ENCODE measurements around the gene OGFOD3.

OGFOD3 gene

GRCh38 chr17:82450357-82451106 lies 32.1 kb upstream of the OGFOD3 start, which contains the start of gene CYBC1:
Gene CYBC1, minus strand, starts transcription at chr17:82450752. Its CDS starts 1,498 bp downstream, at chr17:82449254.
- peak; percentile 74 for ATAC-seq (ENCODE audit: insufficient read depth, low read depth)
- H3K9me3 ChIP-seq (ENCODE audit: insufficient read depth, low read length, severe bottlenecking), result peaks cover 2% of the 10 kb centered on the region
- peak; percentile 94 for DNase-seq
- TF ChIP-seq CTCF (IDR thresholded peaks at IDR 0.05; ENCODE audit: borderline replicate concordance, extremely low read depth, low read length, poor library complexity, severe bottlenecking) (no peak), EZH2 (IDR thresholded peaks at IDR 0.05; ENCODE audit: borderline replicate concordance, low read depth, low read length, severe bottlenecking) (no peak)
- H3K4me2 ChIP-seq (ENCODE audit: insufficient read depth, low read length), result peak within 1 kb of the TSS; percentile 77
- peaks cover 35% of the 10 kb centered on the region for H3K4me1 ChIP-seq (ENCODE audit: insufficient read depth, low read length)
- H3K27ac ChIP-seq (ENCODE audit: low read length), result peak within 1 kb of the TSS; percentile 96
- H3K36me3 ChIP-seq (ENCODE audit: insufficient read depth, low read length), result peaks cover 21% of the 10 kb centered on the region
- H2AFZ ChIP-seq (ENCODE audit: low read depth, low read length), result peak within 1 kb of the TSS; percentile 77
- peak within 1 kb of the TSS; percentile 63 to 75 for H3K4me3 ChIP-seq (ENCODE audit: low read depth in 1 of 2, low read length in 2 of 2)
- H3K9ac ChIP-seq (ENCODE audit: low read depth, low read length), result peak within 1 kb of the TSS; percentile 96
- peaks cover 52% of the 10 kb centered on the region for H3K79me2 ChIP-seq (ENCODE audit: insufficient read depth, low read length)
- peaks cover 22% of the 10 kb centered on the region for H4K20me1 ChIP-seq (ENCODE audit: insufficient read depth, low read length)
- H3K27me3 ChIP-seq (ENCODE audit: insufficient read depth, low read length, poor library complexity), result no peaks in the 10 kb centered on the region

GRCh38 chr17:82449883-82450356 lies 31.5 kb upstream of the OGFOD3 start:
- Histone ChIP-seq H3K4me1 (ENCODE audit: insufficient read depth, low read length) (peaks cover 35% of the 10 kb centered on the region), H3K79me2 (ENCODE audit: insufficient read depth, low read length) (peaks cover 52% of the 10 kb centered on the region), H4K20me1 (ENCODE audit: insufficient read depth, low read length) (peaks cover 23% of the 10 kb centered on the region), H3K9ac (ENCODE audit: low read depth, low read length) (peak overlapping the region; percentile 96), H2AFZ (ENCODE audit: low read depth, low read length) (peak overlapping the region; percentile 66), H3K4me2 (ENCODE audit: insufficient read depth, low read length) (peak overlapping the region; percentile 77), H3K9me3 (ENCODE audit: insufficient read depth, low read length, severe bottlenecking) (peaks cover 2% of the 10 kb centered on the region), H3K27me3 (ENCODE audit: insufficient read depth, low read length, poor library complexity) (no peaks in the 10 kb centered on the region), H3K36me3 (ENCODE audit: insufficient read depth, low read length) (peaks cover 27% of the 10 kb centered on the region), H3K27ac (ENCODE audit: low read length) (peak overlapping the region; percentile 94), H3K4me3 (ENCODE audit: low read depth in 1 of 2, low read length in 2 of 2) (peak overlapping the region; percentile 63 to 75)
- TF ChIP-seq CTCF (IDR thresholded peaks at IDR 0.05; ENCODE audit: borderline replicate concordance, extremely low read depth, low read length, poor library complexity, severe bottlenecking) (no peak), EZH2 (IDR thresholded peaks at IDR 0.05; ENCODE audit: borderline replicate concordance, low read depth, low read length, severe bottlenecking) (no peak)
- ATAC-seq (ENCODE audit: insufficient read depth, low read depth), result peak; percentile 1; the same call in 1 of the 3 replicates
- DNase-seq, result no peak

DNA sequence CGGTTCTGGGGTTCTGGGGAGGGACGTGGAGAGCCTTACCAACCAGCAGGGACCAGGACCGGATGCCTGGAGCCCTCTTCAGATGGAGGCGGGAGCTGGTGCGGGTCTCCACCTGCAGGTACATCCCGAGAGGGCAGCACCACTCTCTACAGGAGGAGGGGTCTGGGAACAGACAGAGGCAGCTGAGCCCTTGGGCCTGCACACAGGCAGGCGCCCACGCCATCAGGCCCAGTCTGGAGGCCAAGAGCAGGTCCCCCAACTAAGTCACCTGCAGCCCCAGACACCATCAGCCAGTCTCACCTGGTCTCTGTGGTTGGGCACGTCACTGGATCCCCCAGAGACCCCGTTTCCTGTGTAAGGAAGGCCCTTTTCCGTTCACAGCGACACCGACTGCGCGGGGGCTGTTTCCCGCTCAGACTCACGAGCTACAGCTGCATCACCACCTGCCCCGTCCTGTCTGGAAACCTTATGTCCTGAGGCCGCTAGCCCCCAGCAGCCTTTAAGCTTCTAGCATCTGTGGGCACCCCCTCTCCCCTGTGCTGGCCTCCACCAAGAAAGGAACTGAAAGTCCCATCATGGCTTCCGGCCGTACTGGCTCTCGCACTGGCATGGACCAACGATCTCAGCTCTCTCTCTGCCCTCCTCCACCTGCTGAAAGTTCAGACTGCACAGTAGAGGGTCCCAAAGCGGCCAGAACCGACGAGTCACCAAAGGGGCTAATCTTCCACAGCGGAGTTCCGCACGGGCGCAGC lies 30.9 kb upstream of the OGFOD3 start:
- Histone ChIP-seq H3K4me2 (ENCODE audit: insufficient read depth, low read length) (peak overlapping the region; percentile 77), H3K9me3 (ENCODE audit: insufficient read depth, low read length, severe bottlenecking) (peaks cover 2% of the 10 kb centered on the region), H3K4me1 (ENCODE audit: insufficient read depth, low read length) (peaks cover 35% of the 10 kb centered on the region), H2AFZ (ENCODE audit: low read depth, low read length) (peak overlapping the region; percentile 29; the same call in 1 of the 2 replicates), H4K20me1 (ENCODE audit: insufficient read depth, low read length) (peaks cover 29% of the 10 kb centered on the region), H3K4me3 (ENCODE audit: low read depth in 1 of 2, low read length in 2 of 2) (peak overlapping the region; percentile 63 to 75), H3K27me3 (ENCODE audit: insufficient read depth, low read length, poor library complexity) (no peaks in the 10 kb centered on the region), H3K36me3 (ENCODE audit: insufficient read depth, low read length) (peaks cover 33% of the 10 kb centered on the region), H3K9ac (ENCODE audit: low read depth, low read length) (peak overlapping the region; percentile 96), H3K79me2 (ENCODE audit: insufficient read depth, low read length) (peaks cover 57% of the 10 kb centered on the region), H3K27ac (ENCODE audit: low read length) (peak overlapping the region; percentile 94)
- ATAC-seq (ENCODE audit: insufficient read depth, low read depth), result peak; percentile 71
- TF ChIP-seq EZH2 (IDR thresholded peaks at IDR 0.05; ENCODE audit: borderline replicate concordance, low read depth, low read length, severe bottlenecking) (no peak), CTCF (IDR thresholded peaks at IDR 0.05; ENCODE audit: borderline replicate concordance, extremely low read depth, low read length, poor library complexity, severe bottlenecking) (no peak)
- DNase-seq, result peak; percentile 91
